Panc1 (cell line): ENCODE results near the gene FARS2. TPM values are rescaled to one million over a fixed set of nuclear protein-coding genes. Genes with fewer than 3 reads are reported as not detected.

ENCODE experiments used
- ATAC-seq: fragments of 200-7000 bp; cut with Tn5 transposase; 2 replicates; pipeline ENCODE4 v1.9.1; 2020; ENCODE audit warnings: mild to moderate bottlenecking, moderate library complexity
- BruUV-seq: library from RNA; stranded (reverse); fragments of 400-500 nt; replicated peaks from 2 replicates; lab custom pipeline; 2021; lab: Mats Ljungman, UMichigan
- CTCF ChIA-PET: fragments of 300-600 bp; sonication (Branson Sonifier 250); formaldehyde crosslinking; loops from one replicate; lab custom pipeline; 2022; ENCODE audit warnings: antibody characterized with exemption; lab: Charles Lee
- POLR2A ChIA-PET: fragments of 300-600 bp; sonication (Branson Sonifier 250); formaldehyde crosslinking; loops from one replicate; lab custom pipeline; 2022; ENCODE audit warnings: antibody characterized with exemption; lab: Charles Lee
- DNase-seq: peaks from one replicate; pipeline ENCODE4 v3.0.0-alpha.2; 2010; ENCODE audit warnings: low read depth, low spot score
- H3K27ac ChIP-seq: 2 replicates; pipeline ENCODE4 v1.5.1; 2011; ENCODE audit warnings: mild to moderate bottlenecking, low read length, inconsistent platforms
- H3K27me3 ChIP-seq: fragments of 200-500 bp; sonication (Bioruptor generic); 2 replicates; pipeline ENCODE4 v1.6.0; 2014; ENCODE audit warnings: low read length, inconsistent platforms; ENCODE audit not compliant: control insufficient read depth, insufficient read depth
- H3K36me3 ChIP-seq: fragments of 200-500 bp; sonication (Bioruptor generic); 2 replicates; pipeline ENCODE4 v1.5.1; 2014; ENCODE audit warnings: inconsistent platforms, mild to moderate bottlenecking, low read length, moderate library complexity; ENCODE audit not compliant: control insufficient read depth, insufficient read depth
- H3K4me1 ChIP-seq: 2 replicates; pipeline ENCODE4 v1.5.1; 2011; ENCODE audit warnings: inconsistent platforms, mild to moderate bottlenecking, low read length, moderate library complexity; ENCODE audit not compliant: control insufficient read depth, insufficient read depth
- H3K4me3 ChIP-seq, 2 experiments: 2 replicates each; pipeline ENCODE4 v1.5.1; 2011 to 2012; ENCODE audit warnings: low read depth in 2 of 2, low read length in 2 of 2, mild to moderate bottlenecking in 2 of 2, inconsistent platforms in 1 of 2, moderate library complexity in 1 of 2
- H3K9me3 ChIP-seq: fragments of 200-500 bp; sonication (Bioruptor generic); 2 replicates; pipeline ENCODE4 v1.5.1; 2014; ENCODE audit warnings: low read depth, mild to moderate bottlenecking, inconsistent platforms, low read length, moderate library complexity; ENCODE audit not compliant: control insufficient read depth, insufficient read depth
- POLR2AphosphoS5 ChIP-seq: IDR thresholded peaks from 2 replicates; pipeline ENCODE4 v1.6.1; 2012; ENCODE audit warnings: mild to moderate bottlenecking, low read depth, low read length, moderate library complexity
- SIN3A ChIP-seq: IDR thresholded peaks from 2 replicates; pipeline ENCODE4 v1.6.1; 2012; ENCODE audit warnings: low read depth, mild to moderate bottlenecking, low read length, moderate library complexity, borderline replicate concordance; ENCODE audit not compliant: insufficient read depth
- TCF7L2 ChIP-seq: IDR thresholded peaks from 2 replicates; pipeline ENCODE4 v1.6.1; 2011; ENCODE audit warnings: mild to moderate bottlenecking, low read depth, low read length, inconsistent platforms
- in situ Hi-C: cut with HindIII; loops from 2 replicates; pipeline ENCODE4 v1.10.0; 2016; ENCODE audit warnings: low sequenced_read_pairs, low pct_unique_long_range_greater_than_20kb
- intact Hi-C: fragments of 100-400 bp; cut with micrococcal nuclease; formaldehyde crosslinking; loops from one replicate; pipeline ENCODE4 v1.10.0; 2022; ENCODE audit not compliant: unreplicated experiment
- total RNA-seq: library from RNA; stranded (reverse); gene quantifications from one replicate; pipeline ENCODE4 v1.2.1, GENCODE V29; 2021; ENCODE audit not compliant: unreplicated experiment
- TF ChIP-seq, protein P1 (sequence below): fragments of 450-650 bp; IDR thresholded peaks from 2 replicates; pipeline ENCODE4 v1.5.1; 2017; ENCODE audit warnings: mild to moderate bottlenecking
- TF ChIP-seq, protein P2 (sequence below), 2 experiments: IDR thresholded peaks; 2 replicates each; pipeline ENCODE4 v1.6.1; 2011 to 2012; ENCODE audit warnings: low read depth in 2 of 2, control low read depth in 1 of 2, low read length in 1 of 2, mild to moderate bottlenecking in 1 of 2, moderate library complexity in 1 of 2; ENCODE audit not compliant: insufficient read depth in 1 of 2

The FARS2 gene
- total RNA-seq, 1 experiment from 2014 or later, result 12.8 TPM

GRCh38 chr6:5338177-5338960 is 77.1 kb downstream of the FARS2 start:
- TF ChIP-seq TCF7L2, result no peak
- TF ChIP-seq SIN3A, result no peak
- TF ChIP-seq POLR2AphosphoS5, result no peak
- TF ChIP-seq, protein P1, sequence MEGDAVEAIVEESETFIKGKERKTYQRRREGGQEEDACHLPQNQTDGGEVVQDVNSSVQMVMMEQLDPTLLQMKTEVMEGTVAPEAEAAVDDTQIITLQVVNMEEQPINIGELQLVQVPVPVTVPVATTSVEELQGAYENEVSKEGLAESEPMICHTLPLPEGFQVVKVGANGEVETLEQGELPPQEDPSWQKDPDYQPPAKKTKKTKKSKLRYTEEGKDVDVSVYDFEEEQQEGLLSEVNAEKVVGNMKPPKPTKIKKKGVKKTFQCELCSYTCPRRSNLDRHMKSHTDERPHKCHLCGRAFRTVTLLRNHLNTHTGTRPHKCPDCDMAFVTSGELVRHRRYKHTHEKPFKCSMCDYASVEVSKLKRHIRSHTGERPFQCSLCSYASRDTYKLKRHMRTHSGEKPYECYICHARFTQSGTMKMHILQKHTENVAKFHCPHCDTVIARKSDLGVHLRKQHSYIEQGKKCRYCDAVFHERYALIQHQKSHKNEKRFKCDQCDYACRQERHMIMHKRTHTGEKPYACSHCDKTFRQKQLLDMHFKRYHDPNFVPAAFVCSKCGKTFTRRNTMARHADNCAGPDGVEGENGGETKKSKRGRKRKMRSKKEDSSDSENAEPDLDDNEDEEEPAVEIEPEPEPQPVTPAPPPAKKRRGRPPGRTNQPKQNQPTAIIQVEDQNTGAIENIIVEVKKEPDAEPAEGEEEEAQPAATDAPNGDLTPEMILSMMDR, result no peak
- TF ChIP-seq, protein P2, sequence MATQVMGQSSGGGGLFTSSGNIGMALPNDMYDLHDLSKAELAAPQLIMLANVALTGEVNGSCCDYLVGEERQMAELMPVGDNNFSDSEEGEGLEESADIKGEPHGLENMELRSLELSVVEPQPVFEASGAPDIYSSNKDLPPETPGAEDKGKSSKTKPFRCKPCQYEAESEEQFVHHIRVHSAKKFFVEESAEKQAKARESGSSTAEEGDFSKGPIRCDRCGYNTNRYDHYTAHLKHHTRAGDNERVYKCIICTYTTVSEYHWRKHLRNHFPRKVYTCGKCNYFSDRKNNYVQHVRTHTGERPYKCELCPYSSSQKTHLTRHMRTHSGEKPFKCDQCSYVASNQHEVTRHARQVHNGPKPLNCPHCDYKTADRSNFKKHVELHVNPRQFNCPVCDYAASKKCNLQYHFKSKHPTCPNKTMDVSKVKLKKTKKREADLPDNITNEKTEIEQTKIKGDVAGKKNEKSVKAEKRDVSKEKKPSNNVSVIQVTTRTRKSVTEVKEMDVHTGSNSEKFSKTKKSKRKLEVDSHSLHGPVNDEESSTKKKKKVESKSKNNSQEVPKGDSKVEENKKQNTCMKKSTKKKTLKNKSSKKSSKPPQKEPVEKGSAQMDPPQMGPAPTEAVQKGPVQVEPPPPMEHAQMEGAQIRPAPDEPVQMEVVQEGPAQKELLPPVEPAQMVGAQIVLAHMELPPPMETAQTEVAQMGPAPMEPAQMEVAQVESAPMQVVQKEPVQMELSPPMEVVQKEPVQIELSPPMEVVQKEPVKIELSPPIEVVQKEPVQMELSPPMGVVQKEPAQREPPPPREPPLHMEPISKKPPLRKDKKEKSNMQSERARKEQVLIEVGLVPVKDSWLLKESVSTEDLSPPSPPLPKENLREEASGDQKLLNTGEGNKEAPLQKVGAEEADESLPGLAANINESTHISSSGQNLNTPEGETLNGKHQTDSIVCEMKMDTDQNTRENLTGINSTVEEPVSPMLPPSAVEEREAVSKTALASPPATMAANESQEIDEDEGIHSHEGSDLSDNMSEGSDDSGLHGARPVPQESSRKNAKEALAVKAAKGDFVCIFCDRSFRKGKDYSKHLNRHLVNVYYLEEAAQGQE (IDR thresholded peaks at IDR 0.05; ENCODE audit: insufficient read depth in 1 of 2, low read depth in 2 of 2, low read length in 1 of 2), result no peak
- CTCF ChIA-PET, result no interaction called here
- no peaks in the 10 kb centered on the region for H3K9me3 ChIP-seq

GRCh38 chr6:5339786-5340185 is 78.5 kb downstream of the FARS2 start:
- ATAC-seq, result no peak
- no peaks in the 10 kb centered on the region for H3K9me3 ChIP-seq
- intact Hi-C loops, result no loop called here
- no peak for DNase-seq
- CTCF ChIA-PET, result no interaction called here
- POLR2A ChIA-PET, result no interaction called here
- no peaks in the 10 kb centered on the region for H3K36me3 ChIP-seq
- no TSS peak for BruUV-seq
- H3K4me3 ChIP-seq, result no peak overlapping the region
- no peak overlapping the region for H3K27ac ChIP-seq
- in situ Hi-C loops, result no loop called here
- H3K4me1 ChIP-seq, result no peaks in the 10 kb centered on the region; the same call in 1 of the 2 replicates
- no peak for TF ChIP-seq POLR2AphosphoS5
- TF ChIP-seq, protein P1, result no peak
- no peak for TF ChIP-seq SIN3A
- TF ChIP-seq, protein P2 (IDR thresholded peaks at IDR 0.05; ENCODE audit: insufficient read depth in 1 of 2, low read depth in 2 of 2, low read length in 1 of 2), result no peak
- no peaks in the 10 kb centered on the region for H3K27me3 ChIP-seq

More at GRCh38 chr6:5338177-5338960, 77.1 kb downstream of the FARS2 start:
- BruUV-seq, result no TSS peak
- in situ Hi-C loops (no loop called here), intact Hi-C loops (no loop called here)
- Histone ChIP-seq H3K4me3 (no peak overlapping the region), H3K36me3 (no peaks in the 10 kb centered on the region), H3K4me1 (no peaks in the 10 kb centered on the region; the same call in 1 of the 2 replicates), H3K27me3 (no peaks in the 10 kb centered on the region), H3K27ac (no peak overlapping the region)
- POLR2A ChIA-PET, result no interaction called here
- no peak for DNase-seq
- no peak for ATAC-seq
